ENCODE measurements around the gene FAM163A.

DNA sequence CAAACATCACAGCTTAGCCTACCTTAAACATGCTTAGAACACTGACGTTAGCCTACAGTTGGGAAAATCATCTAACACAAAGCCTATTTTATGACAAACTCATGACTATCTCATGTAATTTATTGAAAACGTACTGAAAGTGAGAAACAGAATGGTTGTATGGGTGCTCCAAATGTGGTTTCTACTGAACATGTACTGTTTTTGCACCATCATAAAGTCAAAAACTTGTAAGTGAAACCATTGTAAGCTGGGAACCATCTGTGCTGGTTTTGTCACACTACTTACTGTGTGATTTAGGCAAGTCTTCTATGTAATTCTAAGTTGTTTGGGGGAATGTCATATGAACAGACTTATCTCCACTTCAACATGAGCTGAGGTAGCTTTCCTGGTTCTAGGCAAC is 79.0 kb downstream of the FAM163A start:
- TF ChIP-seq CTCF (IDR thresholded peaks at IDR 0.05; ENCODE audit: low read depth, low read length, poor library complexity, severe bottlenecking) = no peak
- no peak for TF ChIP-seq EZH2phosphoT487 (IDR thresholded peaks at IDR 0.05; ENCODE audit: borderline replicate concordance, low read length)

Measured in DOHH2 (cell line).